Measurements from ENCODE around the gene CLCN7. TPM values are rescaled to one million over a fixed set of nuclear protein-coding genes. Genes with fewer than 3 reads are reported as not detected.

The CLCN7 gene
- total RNA-seq, 4 donors from 2014 or later: 46.3 to 140 (median 72.4) TPM

DNA sequence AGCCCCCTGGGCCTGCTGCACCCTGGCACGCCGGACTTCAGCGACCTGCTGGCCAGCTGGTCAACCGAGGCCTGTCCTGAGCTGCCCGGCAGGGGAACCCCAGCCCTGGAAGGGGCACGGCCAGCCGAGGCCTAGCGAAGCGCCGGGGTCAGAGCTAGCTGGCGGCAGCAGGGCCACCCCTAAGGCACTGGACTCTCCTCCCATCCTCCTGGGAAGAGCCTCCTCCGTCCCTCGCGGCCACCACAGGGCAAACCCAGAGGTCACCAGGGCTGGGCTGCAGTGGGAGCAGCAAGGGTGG lies 41.6 kb downstream of the CLCN7 start:
- intact Hi-C loops (cut with DNase I; ENCODE audit: low total_unique reads): no loop called here
- 82 to 83% methylated on average over 4 to 8 of the region's 14 CpGs for WGBS, 2 donors
- H3K4me3 ChIP-seq (ENCODE audit: low read depth, poor library complexity, severe bottlenecking): no peak overlapping the region
- no peak for DNase-seq (ENCODE audit: low spot score in 2 of 2)
- TF ChIP-seq, protein P1, sequence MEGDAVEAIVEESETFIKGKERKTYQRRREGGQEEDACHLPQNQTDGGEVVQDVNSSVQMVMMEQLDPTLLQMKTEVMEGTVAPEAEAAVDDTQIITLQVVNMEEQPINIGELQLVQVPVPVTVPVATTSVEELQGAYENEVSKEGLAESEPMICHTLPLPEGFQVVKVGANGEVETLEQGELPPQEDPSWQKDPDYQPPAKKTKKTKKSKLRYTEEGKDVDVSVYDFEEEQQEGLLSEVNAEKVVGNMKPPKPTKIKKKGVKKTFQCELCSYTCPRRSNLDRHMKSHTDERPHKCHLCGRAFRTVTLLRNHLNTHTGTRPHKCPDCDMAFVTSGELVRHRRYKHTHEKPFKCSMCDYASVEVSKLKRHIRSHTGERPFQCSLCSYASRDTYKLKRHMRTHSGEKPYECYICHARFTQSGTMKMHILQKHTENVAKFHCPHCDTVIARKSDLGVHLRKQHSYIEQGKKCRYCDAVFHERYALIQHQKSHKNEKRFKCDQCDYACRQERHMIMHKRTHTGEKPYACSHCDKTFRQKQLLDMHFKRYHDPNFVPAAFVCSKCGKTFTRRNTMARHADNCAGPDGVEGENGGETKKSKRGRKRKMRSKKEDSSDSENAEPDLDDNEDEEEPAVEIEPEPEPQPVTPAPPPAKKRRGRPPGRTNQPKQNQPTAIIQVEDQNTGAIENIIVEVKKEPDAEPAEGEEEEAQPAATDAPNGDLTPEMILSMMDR (IDR thresholded peaks at IDR 0.05): no peak
- no peak for TF ChIP-seq POLR2A (IDR thresholded peaks at IDR 0.05)

DNA sequence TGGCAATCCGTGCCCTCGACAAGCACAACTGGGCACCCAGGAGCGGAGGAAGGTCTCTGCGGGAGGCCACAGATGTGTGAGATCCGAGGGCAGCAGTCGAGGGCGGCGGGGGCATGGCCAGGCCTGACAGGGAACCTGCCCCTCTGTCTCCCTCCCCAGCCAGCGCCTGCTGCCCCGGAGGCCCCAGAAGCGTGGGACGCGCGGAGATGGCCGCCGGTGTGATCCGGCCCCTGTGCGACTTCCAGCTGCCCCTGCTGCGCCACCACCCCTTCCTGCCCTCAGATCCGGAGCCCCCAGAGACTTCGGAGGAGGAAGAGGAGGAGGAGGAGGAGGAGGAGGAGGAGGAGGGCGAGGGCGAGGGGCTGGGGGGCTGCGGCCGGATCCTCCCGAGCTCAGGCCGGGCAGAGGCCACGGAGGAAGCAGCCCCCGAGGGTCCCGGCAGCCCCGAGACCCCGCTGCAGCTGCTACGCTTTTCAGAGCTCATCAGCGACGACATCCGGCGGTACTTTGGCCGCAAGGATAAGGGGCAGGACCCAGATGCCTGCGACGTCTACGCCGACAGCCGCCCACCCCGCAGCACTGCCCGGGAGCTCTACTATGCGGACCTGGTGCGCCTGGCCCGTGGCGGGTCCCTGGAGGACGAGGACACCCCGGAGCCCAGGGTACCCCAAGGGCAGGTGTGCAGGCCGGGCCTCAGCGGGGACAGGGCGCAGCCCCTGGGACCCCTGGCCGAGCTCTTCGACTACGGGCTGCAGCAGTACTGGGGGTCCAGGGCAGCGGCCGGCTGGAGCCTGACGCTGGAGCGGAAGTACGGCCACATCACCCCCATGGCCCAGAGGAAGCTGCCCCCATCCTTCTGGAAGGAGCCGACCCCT lies 42.2 kb downstream of the CLCN7 start:
- TF ChIP-seq, protein P1 (IDR thresholded peaks at IDR 0.05): no peak
- no peak for TF ChIP-seq POLR2A (IDR thresholded peaks at IDR 0.05)
- no peak for DNase-seq (ENCODE audit: low spot score in 2 of 2)
- WGBS, 2 donors: 80 to 83% methylated on average over 37 to 45 of the region's 63 CpGs
- H3K4me3 ChIP-seq (ENCODE audit: low read depth, poor library complexity, severe bottlenecking): no peak overlapping the region
- intact Hi-C loops (cut with DNase I; ENCODE audit: low total_unique reads): no loop called here

DNA sequence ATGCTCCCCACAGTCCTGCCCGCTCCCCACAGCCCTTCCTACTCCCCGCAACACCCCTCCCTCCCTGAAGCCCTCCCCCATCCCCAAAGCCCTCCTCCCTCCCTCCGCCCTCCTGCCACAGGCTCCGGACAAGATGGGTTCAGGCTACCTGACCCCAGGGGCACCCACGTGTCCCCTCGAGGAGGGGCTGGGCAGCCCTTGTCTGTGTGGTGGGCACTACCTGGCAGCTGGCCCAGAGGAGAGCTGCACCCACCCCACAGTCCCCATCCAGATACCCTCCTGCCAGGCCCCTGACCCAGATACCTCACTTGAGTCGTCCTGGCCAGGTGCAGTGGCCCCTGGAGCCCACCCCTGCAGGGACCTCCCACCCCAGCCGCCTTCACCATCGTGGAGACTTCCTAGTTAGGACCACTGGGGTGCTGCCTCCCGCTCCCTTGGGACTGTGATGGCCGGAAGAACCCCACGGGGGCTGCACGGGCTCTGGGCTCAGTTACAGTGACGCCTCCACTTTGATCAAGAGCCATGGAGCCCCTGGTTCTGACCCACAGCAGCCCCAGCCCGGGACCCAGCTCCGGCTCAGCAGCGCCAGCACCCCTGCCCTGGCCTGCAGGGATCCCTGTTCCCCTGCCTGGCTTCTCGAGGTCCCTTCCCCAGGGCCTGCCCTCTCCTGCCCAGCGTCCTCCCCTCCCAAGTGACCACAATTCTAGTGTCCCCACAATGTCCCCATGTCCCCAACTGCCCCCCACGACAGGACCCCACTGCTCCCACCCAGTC lies 43.1 kb downstream of the CLCN7 start:
- WGBS, 2 donors: 69 to 73% methylated on average over 19 of the region's 20 CpGs
- no peak for DNase-seq (ENCODE audit: low spot score in 2 of 2)
- intact Hi-C loops (cut with DNase I; ENCODE audit: low total_unique reads): no loop called here
- H3K4me3 ChIP-seq (ENCODE audit: low read depth, poor library complexity, severe bottlenecking): no peak overlapping the region
- no peak for TF ChIP-seq POLR2A (IDR thresholded peaks at IDR 0.05)
- TF ChIP-seq, protein P1 (IDR thresholded peaks at IDR 0.05): no peak

DNA sequence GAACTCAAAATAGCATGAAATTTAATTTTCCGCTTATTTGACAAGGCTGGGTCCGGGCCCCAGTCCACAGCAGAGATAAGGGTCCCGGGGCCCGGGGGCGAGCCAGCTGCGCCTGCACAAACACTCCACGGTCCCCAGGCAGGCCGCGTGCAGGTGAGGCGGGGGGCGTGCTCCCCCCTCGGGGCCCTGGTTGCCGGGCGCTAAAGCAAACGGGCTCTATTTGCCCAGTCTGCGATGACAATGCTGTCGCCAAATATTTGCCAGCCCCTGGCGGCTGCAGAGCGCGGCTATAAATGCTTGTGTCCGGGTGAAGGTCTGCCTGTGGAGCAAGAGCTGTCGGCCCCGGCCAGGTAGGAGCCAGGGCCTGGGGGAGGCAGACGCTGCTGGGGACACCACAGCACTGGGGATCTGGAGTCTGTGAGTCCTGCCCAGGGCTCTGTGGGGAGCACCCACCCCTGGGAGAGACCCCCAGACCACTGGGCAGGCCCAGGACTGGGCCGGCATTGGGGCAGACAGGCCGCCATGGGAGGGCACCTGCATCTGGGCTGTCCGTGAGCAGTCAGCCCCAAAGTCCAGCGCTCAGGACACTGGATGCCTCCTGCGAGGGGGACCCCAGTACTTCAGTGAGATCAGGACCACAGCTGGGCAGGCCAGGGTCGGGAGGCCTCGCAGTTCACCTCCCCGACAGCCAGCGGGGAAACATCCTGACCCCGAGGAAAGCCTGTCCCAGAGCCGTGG lies 43.9 kb downstream of the CLCN7 start, which contains the start of gene PERCC1:
TSS of gene PERCC1 (plus strand) at position 320 of the 738 bp plus-strand sequence. CDS start 1,516 bp downstream, outside the sequence.
- intact Hi-C loops (cut with DNase I; ENCODE audit: low total_unique reads): no loop called here
- DNase-seq (ENCODE audit: low spot score in 2 of 2): no peak
- WGBS, 2 donors: 57 to 69% methylated on average over 24 to 31 of the region's 35 CpGs
- TF ChIP-seq, protein P1 (IDR thresholded peaks at IDR 0.05): no peak
- no peak for TF ChIP-seq POLR2A (IDR thresholded peaks at IDR 0.05)
- no peak within 1 kb of the TSS for H3K4me3 ChIP-seq (ENCODE audit: low read depth, poor library complexity, severe bottlenecking)

DNA sequence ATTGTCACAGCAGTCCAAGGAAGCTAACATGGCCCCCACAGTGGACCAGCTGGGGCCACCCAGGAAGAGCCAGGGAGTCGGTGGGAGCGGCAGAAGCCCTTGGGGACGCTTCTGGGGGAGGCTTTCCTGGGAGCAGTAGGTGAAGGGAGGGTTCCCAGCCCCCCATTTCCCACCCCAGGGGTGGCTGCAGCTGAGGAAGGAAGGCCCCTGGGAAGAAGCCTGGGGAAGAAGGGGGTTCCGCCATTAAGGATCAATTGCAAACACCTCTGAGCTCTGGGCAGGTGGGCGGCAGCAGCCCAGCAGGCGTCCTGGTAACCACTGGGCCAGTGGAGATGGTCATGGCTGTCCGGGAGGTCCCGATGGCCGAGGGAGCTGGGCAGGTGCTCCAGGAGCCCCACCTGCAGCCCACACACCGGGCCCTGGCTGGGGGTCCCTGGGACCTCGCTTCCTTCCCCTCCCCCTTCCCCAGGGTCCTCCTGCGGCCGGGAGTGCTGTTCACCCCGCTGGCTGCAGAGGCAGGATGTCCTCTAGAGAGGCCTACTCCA lies 44.5 kb downstream of the CLCN7 start:
- 66 to 84% methylated on average over 11 to 14 of the region's 14 CpGs for WGBS, 2 donors
- H3K4me3 ChIP-seq (ENCODE audit: low read depth, poor library complexity, severe bottlenecking): no peak overlapping the region
- no peak for DNase-seq (ENCODE audit: low spot score in 2 of 2)
- TF ChIP-seq, protein P1 (IDR thresholded peaks at IDR 0.05): no peak
- no peak for TF ChIP-seq POLR2A (IDR thresholded peaks at IDR 0.05)
- intact Hi-C loops (cut with DNase I; ENCODE audit: low total_unique reads): no loop called here
